Fibroblast of skin of scalp (primary cell): Measurements from ENCODE around the gene FOXK1.
"Not testable (repeated sequence)": the region's sequence is repeated elsewhere in the genome, so short reads cannot be mapped to it uniquely, and the experiment has no call there.

Experiments
- DNase-seq: peaks from one replicate; pipeline ENCODE4 v3.0.0-alpha.2; 2013

FOXK1 gene

DNA sequence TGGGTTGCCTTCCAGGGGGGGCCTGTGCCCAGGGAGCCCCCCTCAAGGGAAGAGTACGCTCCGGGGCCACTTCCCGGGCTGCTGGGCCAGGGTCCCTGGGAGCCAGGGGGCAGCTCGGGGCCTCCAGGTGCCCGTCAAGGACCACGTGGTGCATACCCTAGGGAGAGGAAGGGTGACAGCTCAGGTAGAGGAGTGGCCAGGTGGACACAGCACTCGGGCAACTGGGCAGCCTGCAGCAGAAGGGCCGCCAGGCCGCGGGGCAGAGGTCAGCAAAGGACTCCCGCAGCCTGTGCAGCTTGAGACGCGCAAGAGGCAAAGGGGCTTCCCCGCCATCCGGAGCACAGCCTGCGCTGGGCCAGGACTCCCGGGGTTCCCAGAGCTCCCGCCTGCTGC lies 119.7 kb downstream of the FOXK1 start:
- DNase-seq = no peak

- not testable (repeated sequence) for DNase-seq
These were observed 120.5 kb downstream of the FOXK1 start for GRCh38 chr7:4802577-4802976.

DNA sequence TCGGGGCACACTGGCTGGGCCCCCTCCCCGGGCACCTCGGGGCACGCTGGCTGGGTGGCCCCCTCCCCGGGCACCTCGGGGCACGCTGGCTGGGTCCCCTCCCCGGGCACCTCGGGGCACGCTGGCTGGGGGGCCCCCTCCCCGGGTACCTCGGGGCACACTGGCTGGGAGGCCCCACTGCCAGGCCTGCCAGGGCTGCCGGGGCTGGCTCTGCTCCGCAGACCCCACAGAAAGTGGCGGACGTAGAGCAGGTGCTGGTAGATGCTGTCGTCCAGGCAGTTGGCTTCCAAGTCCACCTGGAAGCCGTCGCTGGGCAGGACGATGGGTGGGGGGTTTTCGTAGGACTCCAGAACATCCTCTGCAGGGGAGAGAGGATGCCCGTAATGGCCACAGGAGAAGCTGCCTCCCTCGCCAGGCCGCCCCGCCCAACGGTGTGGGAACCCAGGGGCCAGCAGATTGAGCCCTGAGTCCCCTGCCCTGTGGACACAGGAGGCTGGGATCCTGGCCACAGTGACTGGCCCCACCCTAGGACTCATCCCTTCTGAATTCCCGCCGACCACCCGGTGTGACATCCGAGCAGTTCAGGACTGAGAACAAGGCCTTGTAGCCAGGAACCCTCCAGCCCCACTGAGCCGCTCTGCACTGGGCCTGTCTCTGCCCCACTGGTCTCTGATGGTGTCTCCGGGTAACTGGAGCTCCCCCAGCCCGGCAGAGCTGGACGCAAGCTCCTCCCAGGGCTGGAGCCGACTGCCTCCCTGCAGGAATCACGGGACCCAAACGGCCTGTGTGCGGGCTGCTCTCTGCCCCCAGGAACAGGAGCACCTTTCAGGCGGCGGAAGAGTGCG lies 121.5 kb downstream of the FOXK1 start:
- no peak for DNase-seq

GRCh38 chr7:4805110-4805983 lies 123.3 kb downstream of the FOXK1 start:
- no peak for DNase-seq

DNA sequence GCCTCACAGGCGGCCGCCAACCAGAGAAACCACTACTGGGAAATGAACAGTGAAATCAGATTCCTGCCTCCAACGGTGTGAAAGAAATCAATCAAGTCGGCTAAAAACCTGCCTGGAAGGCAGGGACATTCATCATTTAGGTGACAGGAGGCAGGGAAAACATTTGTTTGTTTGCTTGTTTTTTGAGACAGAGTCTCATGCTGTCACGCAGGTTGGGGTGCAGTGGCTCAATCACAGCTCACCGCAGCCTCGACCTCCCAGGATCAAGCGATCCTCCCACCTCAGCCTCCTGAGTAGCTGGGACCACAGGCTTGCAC lies 123.8 kb downstream of the FOXK1 start:
- DNase-seq = no peak

- no peak for DNase-seq
These were observed 125.0 kb downstream of the FOXK1 start for GRCh38 chr7:4806983-4807597.

DNA sequence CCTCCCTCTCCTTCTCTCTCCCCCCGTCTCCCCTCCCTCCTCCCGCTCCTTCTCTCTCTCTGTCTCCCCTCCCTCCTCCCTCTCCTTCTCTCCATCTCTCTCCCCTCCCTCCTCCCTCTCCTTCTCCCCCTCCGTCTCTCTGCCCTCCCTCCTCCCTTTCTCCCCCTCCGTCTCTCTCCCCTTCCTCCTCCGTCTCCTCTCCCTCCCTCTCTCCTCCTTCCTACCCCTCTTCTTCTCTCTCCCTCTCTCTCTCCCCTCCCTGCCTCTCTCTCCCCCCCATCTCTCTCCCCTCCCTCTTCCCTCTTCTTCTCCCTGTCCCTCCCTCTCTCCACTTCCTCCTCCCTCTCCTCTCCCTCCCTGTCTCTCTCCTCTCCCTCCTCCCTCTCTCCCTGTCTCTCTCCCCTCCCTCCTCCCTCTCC lies 125.5 kb downstream of the FOXK1 start:
- DNase-seq = no peak

- no peak for DNase-seq
These were observed 125.9 kb downstream of the FOXK1 start for GRCh38 chr7:4808026-4808425.

DNA sequence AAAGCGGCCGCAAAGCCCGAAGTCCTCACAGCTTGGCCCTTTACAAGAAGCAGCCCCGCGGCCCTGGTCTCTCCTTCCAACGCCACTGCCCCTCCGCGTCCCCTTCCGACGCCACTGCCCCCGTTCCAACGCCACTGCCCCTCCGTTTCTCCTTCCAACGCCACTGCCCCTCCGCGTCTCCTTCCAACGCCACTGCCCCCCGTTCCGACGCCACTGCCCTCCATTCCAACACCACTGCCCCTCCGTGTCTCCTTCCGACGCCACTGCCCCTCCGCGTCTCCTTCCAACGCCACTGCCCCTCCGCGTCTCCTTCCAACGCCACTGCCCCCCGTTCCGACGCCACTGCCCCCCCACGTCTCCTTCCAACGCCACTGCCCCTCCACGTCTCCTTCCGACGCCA lies 126.5 kb downstream of the FOXK1 start:
- DNase-seq = no peak

- DNase-seq = no peak
These were observed 127.0 kb downstream of the FOXK1 start for GRCh38 chr7:4809091-4809591.

DNA sequence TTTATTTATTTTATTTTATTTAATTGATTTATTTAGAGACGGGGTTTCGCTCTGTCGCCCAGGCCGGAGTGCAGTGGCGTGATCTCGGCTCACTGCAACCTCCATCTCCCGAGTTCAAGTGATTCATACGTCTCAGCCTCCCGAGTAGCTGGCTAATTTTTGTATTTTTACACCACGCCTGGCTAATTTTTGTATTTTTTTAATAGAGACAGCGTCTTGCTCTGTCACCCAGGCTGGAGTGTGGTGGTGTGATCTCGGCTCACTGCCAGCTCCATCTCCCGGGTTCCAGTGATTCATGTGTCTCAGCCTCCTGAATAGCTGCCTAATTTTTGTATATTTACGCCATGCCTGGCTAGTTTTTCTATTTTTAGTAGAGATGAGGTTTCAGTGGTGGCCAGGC lies 127.6 kb downstream of the FOXK1 start:
- no peak for DNase-seq

GRCh38 chr7:4814433-4814832 lies 132.3 kb downstream of the FOXK1 start:
- DNase-seq = no peak

DNA sequence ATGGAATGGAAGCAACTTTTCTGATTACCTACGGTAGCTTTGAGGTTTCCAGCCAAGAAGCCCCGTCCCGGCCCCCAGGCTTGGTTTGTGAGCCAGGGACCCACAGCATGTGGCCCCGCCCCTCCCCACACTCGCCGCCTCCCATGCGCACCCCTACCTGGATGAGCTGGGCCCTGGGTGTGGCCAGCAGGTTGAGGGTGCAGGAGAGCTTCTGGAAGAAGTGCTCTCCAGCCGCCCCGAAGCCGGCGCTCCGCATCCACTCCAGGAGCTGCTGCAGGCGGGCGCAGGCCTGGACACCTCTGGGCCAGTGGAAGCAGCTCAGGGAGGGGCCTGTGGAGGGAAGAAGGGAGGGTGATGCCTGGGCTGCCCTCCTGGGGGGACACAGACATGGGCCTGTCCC lies 133.0 kb downstream of the FOXK1 start:
- no peak for DNase-seq

DNA sequence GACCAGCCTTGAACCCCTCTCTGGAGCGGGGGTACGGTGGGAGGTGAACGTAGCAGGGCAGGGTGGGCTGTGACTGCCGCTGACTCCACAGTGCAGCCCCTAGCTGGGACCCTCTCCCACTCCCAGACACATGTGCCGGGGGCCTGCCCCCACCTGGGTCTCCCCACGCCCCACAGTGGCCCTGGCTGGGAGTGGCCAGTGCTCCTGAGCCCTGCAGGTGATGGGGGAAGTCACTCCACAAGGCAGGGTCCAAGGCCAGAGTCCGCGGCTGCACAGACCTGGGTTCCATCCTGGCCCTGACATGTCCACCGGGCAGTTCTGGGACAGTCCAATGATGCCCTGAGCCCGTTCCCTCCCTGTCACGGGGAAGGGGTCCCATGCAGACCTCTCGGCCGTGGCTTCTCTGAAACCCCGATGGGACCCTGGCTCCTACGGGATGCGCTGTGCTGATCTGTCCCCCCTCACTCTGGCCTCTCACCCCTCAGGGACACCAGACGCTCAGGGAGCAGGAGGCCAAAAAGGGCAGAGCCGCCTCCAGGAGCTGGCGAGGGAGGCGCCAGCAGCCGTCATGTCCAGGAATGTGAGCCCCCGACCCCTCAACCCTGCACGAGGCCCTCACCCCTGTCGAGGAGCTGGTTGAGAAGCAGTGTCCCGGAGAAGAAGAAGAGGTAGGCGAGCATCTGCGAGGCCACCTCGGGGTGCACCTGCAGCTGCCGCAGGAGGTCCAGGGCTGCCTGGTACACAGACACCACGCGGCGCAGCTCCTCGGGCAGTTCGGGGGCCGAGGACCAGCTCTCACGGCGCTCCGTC lies 133.7 kb downstream of the FOXK1 start:
- no peak for DNase-seq

DNA sequence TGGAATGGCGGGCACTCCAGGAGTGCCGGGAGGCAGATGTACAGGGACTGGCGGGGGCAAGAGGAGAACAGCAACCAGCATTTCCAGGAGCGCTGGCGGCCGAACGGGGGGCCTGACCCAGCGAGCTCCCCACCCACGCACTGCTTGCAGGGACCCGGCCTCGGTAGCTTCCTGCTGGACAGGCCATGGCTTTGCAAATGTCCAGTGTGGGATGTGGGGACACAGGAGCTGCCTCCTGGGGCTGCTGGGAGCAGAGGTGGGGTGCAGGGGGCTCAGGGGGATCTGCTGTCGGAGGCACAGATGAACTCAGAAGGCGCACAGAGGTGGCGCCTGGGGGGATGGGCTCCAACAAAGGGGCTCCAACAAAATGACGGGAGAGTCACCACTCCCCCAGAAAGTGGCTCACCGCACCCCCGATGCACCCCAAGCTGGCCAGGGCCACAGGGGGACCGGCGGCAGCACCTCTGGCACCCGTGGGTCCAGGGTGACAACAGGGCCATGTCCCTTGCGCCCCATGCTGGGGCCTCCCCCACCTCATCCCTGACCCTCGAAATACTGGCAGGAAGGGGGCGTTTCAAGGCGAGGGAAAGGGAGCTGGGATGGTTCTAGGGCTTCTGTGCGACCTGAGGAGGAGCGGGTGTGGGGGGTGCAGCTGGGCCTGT lies 134.5 kb downstream of the FOXK1 start:
- no peak for DNase-seq

- no peak for DNase-seq
These were observed 135.2 kb downstream of the FOXK1 start for GRCh38 chr7:4817178-4817901.

- no peak for DNase-seq
These were observed 136.1 kb downstream of the FOXK1 start for GRCh38 chr7:4818000-4818794.

- no peak for DNase-seq
These were observed 137.7 kb downstream of the FOXK1 start for GRCh38 chr7:4819560-4820404.

GRCh38 chr7:4820405-4820966 lies 138.4 kb downstream of the FOXK1 start:
- no peak for DNase-seq
